ENCODE data around the gene IGF2BP3. TPM values are rescaled to one million over a fixed set of nuclear protein-coding genes. Genes with fewer than 3 reads are reported as not detected.

IGF2BP3 gene
- total RNA-seq, 4 donors from 2014 or later, result 1.1 TPM; not detected in 3

DNA sequence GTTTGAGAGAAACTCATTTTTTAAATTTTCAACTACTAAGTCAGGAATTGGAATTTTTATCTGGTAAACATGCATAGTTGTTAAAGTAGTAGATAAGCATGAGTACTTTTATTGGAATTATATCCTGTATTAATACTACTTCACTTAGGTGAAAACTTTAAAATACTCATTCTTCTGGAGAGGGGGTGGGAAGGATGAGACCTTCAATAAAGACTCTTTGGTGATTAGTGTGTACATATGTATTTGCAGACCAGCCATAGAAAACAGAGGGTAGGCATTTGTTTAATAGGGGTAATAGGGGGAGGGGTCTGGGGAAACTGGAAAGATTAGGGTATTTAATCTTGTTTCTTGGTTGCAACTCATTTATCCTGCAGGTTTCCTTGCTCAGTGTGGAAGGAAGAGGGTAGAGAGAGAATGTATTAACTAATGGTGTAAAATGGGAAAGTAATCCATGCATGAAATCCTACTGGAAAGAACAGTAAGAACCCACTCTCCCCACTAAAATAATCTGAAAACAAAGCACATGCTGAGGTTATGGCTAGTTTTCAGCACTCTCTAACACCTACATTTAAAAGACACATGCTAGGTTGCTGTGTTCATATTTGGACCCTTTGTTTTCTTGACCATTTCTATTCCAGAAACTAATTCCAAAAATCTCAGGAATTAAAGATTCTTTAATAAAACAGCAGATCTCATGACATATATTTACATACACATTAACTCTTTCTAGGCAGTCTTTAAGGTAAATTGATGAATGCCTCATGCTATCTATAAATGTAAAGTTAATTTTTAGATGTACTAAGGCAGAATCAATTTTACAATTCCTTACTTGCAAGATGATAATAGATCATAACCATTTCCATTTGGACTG is 6.2 kb upstream of the IGF2BP3 start:
- no peak overlapping the region for H3K27ac ChIP-seq
- no peaks in the 10 kb centered on the region for H3K36me3 ChIP-seq
- H3K9me3 ChIP-seq, result peaks cover 0 to 9% (median 0%) of the 10 kb centered on the region in 4 donors
- H3K4me1 ChIP-seq, result peaks cover 0 to 18% (median 9%) of the 10 kb centered on the region in 4 donors
- H3K27me3 ChIP-seq, result peaks cover 7 to 61% of the 10 kb centered on the region in 2 donors
- no peak for DNase-seq
- TF ChIP-seq POLR2A (IDR thresholded peaks at IDR 0.05), result no peak
- TF ChIP-seq, protein P1, sequence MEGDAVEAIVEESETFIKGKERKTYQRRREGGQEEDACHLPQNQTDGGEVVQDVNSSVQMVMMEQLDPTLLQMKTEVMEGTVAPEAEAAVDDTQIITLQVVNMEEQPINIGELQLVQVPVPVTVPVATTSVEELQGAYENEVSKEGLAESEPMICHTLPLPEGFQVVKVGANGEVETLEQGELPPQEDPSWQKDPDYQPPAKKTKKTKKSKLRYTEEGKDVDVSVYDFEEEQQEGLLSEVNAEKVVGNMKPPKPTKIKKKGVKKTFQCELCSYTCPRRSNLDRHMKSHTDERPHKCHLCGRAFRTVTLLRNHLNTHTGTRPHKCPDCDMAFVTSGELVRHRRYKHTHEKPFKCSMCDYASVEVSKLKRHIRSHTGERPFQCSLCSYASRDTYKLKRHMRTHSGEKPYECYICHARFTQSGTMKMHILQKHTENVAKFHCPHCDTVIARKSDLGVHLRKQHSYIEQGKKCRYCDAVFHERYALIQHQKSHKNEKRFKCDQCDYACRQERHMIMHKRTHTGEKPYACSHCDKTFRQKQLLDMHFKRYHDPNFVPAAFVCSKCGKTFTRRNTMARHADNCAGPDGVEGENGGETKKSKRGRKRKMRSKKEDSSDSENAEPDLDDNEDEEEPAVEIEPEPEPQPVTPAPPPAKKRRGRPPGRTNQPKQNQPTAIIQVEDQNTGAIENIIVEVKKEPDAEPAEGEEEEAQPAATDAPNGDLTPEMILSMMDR (IDR thresholded peaks at IDR 0.05), result no peak
- no peak overlapping the region for H3K4me3 ChIP-seq

DNA sequence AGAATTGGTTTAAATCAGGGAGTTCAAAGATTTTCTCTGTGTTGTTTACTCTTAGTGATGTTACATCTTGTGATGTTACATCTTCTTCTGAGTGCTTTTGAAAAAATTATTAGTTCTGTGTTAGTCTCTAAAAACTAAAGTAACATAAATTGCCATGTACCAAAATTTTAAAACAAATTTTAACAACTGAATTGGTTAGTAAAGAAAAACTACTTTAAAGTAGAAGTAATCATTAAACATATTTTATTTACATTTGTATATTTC is 5.2 kb upstream of the IGF2BP3 start:
- H3K4me1 ChIP-seq, result peaks cover 8 to 28% (median 13%) of the 10 kb centered on the region in 4 donors
- H3K36me3 ChIP-seq, result no peaks in the 10 kb centered on the region
- peaks cover 0 to 9% (median 0%) of the 10 kb centered on the region in 4 donors for H3K9me3 ChIP-seq
- H3K4me3 ChIP-seq, result no peak overlapping the region
- no peak overlapping the region for H3K27ac ChIP-seq
- DNase-seq, result no peak
- TF ChIP-seq, protein P1 (IDR thresholded peaks at IDR 0.05), result no peak
- peaks cover 7 to 71% of the 10 kb centered on the region in 2 donors for H3K27me3 ChIP-seq

DNA sequence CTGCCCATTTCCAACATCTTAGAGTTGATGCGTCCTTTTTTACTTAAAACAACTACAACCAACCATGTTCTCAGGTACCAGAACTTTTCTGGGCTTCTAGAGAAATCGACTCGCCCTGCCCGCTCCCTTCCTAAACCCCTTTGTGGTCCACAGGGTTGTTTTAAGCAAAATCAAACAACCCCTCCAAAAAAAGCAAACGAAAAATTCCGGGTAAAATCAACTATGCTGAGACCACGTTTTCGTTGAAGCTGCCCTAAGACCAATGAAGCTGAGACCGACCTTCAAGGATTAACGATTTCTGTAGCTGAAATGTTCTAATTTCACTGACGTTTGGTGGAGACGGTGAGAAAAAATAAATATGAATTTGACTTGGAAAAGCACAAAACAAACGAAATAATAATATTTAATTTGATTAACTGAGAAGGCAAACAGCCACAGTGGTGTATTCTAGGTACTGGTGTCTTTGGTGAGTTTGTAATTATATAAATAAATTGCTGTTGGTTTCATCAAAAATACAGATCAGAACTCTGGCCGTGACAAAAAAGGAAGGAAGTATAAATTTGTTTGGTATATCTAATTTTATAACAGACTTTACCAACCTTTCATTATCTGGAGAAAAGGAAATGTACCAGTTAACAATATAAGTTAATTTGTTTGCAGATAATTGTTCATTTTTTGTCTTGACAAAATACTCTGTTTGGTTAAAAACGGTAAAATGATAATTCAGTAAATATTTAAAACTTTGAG is 4.7 kb upstream of the IGF2BP3 start:
- TF ChIP-seq POLR2A (IDR thresholded peaks at IDR 0.05), result no peak
- TF ChIP-seq, protein P1 (IDR thresholded peaks at IDR 0.05), result no peak
- Histone ChIP-seq H3K4me3 (peak overlapping the region in 1 of 4 donors; percentile 52), H3K9me3 (peaks cover 0 to 9% (median 0%) of the 10 kb centered on the region in 4 donors), H3K36me3 (no peaks in the 10 kb centered on the region), H3K27ac (no peak overlapping the region), H3K4me1 (peaks cover 10 to 33% (median 15%) of the 10 kb centered on the region in 4 donors), H3K27me3 (peaks cover 7 to 76% of the 10 kb centered on the region in 2 donors)
- DNase-seq, result no peak

DNA sequence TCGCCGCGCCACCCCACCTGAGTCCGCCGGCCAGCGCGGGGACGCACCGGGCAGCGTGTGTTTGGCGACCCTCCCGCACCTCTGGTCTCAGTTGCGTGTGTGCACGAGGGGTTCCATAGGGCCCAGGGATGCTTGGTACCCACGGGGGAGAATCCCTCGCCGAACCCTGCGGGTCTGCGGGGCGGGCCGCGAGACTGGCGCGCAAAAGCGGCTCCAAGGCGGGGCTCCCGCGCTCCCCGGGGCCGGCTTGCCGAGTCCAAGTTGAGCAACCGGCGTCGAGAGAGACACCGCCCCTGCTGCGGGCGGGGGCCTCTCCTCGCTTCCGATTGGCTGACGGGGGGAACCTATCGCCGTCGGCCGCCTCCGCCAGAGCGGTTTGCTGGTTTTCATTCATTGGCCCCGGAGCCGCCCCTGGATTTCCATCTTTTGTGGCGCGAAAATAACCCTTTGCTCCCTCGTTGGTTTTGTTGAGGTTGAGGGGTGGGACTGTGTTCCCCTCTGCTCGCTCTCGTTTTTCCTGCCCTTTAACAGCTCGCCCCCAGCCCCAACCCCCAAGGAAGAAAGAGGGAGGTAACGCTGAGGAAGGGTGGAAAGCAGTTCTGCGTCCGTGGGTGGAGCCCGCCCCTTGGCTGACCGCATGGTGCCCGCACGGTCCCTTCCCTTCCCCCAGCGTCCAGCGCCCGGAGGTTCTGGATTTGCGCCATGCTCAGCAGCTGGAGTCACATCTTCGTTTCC is 4.0 kb upstream of the IGF2BP3 start:
- peaks cover 0 to 9% (median 0%) of the 10 kb centered on the region in 4 donors for H3K9me3 ChIP-seq
- DNase-seq, result peak in 2 of 3 donors; percentile 83 to 85
- H3K27me3 ChIP-seq, result peaks cover 7 to 83% of the 10 kb centered on the region in 2 donors
- H3K4me3 ChIP-seq, result peak overlapping the region in 3 of 4 donors; percentile 19 to 52 (median 49)
- H3K4me1 ChIP-seq, result peaks cover 10 to 41% (median 21%) of the 10 kb centered on the region in 4 donors
- no peaks in the 10 kb centered on the region for H3K36me3 ChIP-seq
- peak overlapping the region in 1 of 4 donors; percentile 7 for H3K27ac ChIP-seq
- TF ChIP-seq, protein P1 (IDR thresholded peaks at IDR 0.05), result no peak

DNA sequence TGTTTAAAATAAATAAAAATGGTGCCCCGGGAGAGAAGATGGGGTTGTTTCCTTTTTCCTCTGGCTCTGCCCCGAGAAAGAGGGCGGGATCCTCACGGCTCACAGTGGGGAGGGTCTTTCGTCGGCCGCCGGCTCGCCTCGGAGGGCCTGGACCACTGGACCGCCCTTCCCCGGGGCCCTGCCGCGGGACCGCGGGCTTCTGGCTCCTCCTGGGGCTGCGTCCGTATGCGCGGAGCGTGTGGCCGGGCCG is 3.5 kb upstream of the IGF2BP3 start:
- DNase-seq, result no peak
- Histone ChIP-seq H3K27me3 (peaks cover 7 to 87% of the 10 kb centered on the region in 2 donors), H3K9me3 (peaks cover 0 to 9% (median 0%) of the 10 kb centered on the region in 4 donors), H3K4me1 (peaks cover 10 to 45% (median 26%) of the 10 kb centered on the region in 4 donors), H3K4me3 (peak overlapping the region in 3 of 4 donors; percentile 19 to 52 (median 49)), H3K27ac (peak overlapping the region in 1 of 4 donors; percentile 7), H3K36me3 (no peaks in the 10 kb centered on the region)
- TF ChIP-seq POLR2A (IDR thresholded peaks at IDR 0.05), result no peak
- TF ChIP-seq, protein P1 (IDR thresholded peaks at IDR 0.05), result no peak
